Activated T-helper 1 cell treated with anti-CD3 and anti-CD28 coated beads, Interleukin-12 subunit alpha, Interleukin-12 subunit beta, Interleukin-2, Interleukin-4 antibody, amounts not matched to agents 30 ng/mL and 10 ng/mL and 1 ng/mL, durations not matched to agents 14 hours and 24 hours and 36 hours (primary cell): ENCODE results near the gene ADGRA1. TPM values are rescaled to one million over a fixed set of nuclear protein-coding genes. Genes with fewer than 3 reads are reported as not detected.

Source experiments
- DNase-seq: peaks from one replicate; pipeline ENCODE4 v3.0.0; 2021; ENCODE audit warnings: low spot score
- H3K27ac Mint-ChIP-seq: one replicate; pipeline ENCODE4 v1.8.0; 2021; ENCODE audit warnings: mild to moderate bottlenecking, mixed read lengths
- H3K27me3 Mint-ChIP-seq: one replicate; pipeline ENCODE4 v1.8.0; 2022; ENCODE audit warnings: mild to moderate bottlenecking, moderate library complexity, mixed read lengths; ENCODE audit not compliant: insufficient read depth
- H3K36me3 Mint-ChIP-seq: one replicate; pipeline ENCODE4 v1.8.0; 2021; ENCODE audit warnings: low read depth, mixed read lengths
- H3K4me1 Mint-ChIP-seq: one replicate; pipeline ENCODE4 v1.8.0; 2021; ENCODE audit warnings: low read depth, mixed read lengths
- H3K4me3 Mint-ChIP-seq: one replicate; pipeline ENCODE4 v1.8.0; 2021; ENCODE audit warnings: mild to moderate bottlenecking, moderate library complexity, mixed read lengths
- H3K9me3 Mint-ChIP-seq: one replicate; pipeline ENCODE4 v1.8.0; 2021; ENCODE audit warnings: mixed read lengths
- intact Hi-C: fragments of 100-400 bp; cut with micrococcal nuclease; formaldehyde crosslinking; loops from one replicate; pipeline ENCODE4 v1.15.1; 2024
- total RNA-seq: library from RNA; stranded (reverse); gene quantifications from 2 replicates; pipeline ENCODE4 v1.2.3, GENCODE V29; 2022

Gene ADGRA1
- total RNA-seq, 1 donor from 2014 or later = not detected

DNA sequence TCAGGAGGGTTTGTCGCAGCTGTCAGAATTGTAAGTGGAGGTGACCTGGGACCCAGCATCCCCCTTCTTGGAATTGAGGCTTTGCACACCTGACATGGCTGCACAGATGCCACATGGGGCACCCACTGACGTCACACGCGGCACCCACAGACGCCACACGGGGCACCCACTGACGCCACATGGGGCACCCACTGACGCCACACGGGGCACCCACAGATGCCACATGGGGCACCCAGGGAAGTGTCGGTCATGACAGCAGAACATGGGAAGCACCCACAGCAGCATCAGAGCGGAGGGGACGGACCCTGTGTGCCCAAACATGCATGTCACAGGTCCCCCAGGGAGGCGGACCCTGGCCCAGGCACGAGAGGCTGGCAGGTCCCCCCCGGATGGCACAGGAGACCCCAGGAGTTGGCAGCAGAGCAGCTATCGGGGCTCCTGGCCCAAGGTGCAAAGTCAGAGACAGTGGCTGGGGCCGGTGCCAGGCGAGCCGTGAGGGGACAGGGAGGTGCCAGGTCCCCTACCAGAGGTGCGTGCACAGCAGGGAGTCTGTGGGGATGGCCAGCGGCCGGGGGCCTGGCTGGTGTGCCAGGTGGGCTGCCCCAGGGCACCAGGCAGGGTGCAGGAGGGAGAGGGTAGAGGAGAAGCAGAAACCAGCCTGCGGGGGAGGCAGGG lies 93.4 kb downstream of the ADGRA1 start:
- Mint-ChIP-seq H3K27me3 (no peaks in the 10 kb centered on the region), H3K4me3 (no peak overlapping the region), H3K27ac (no peak overlapping the region), H3K36me3 (no peaks in the 10 kb centered on the region), H3K9me3 (peaks cover 26% of the 10 kb centered on the region), H3K4me1 (no peaks in the 10 kb centered on the region)
- no peak for DNase-seq
- intact Hi-C loops = no loop called here

Other genes with a start within 250 kb of the ADGRA1 start
- not detected in 2 replicates for gene CFAP46, start 145.4 kb upstream of the ADGRA1 start, total RNA-seq
- gene KNDC1, start 72.3 kb downstream of the ADGRA1 start, total RNA-seq = 0.22 and 0.54 TPM in 2 replicates
- gene UTF1, start 142.3 kb downstream of the ADGRA1 start, total RNA-seq = 0.17 TPM in 1 of 2 replicates, not detected in the other
- not detected in 2 replicates for gene VENTX, start 149.9 kb downstream of the ADGRA1 start, total RNA-seq
- gene ADAM8, start 188.9 kb downstream of the ADGRA1 start, total RNA-seq = 133 and 138 TPM in 2 replicates
- 57.6 and 65.0 TPM in 2 replicates for gene TUBGCP2, start 220.9 kb downstream of the ADGRA1 start, total RNA-seq
- 69.6 and 76.3 TPM in 2 replicates for gene ZNF511, start 221.0 kb downstream of the ADGRA1 start, total RNA-seq
- gene CALY, start 249.0 kb downstream of the ADGRA1 start, total RNA-seq = not detected in 2 replicates